Mesenchymal stem cell (in vitro differentiated cells and primary cell): Measurements from ENCODE around the gene CCDC184.

Experiments
- DNase-seq: peaks from one replicate; pipeline ENCODE4 v3.0.0-alpha.2; 2013
- H2AFZ ChIP-seq: one replicate; pipeline ENCODE4 v1.6.1; 2013; ENCODE audit warnings: low read depth, mild to moderate bottlenecking, control low read depth, inconsistent platforms, low read length, moderate library complexity
- H2AK5ac ChIP-seq: 2 replicates; pipeline ENCODE4 v1.6.1; 2013; ENCODE audit warnings: low read length, moderate library complexity, mild to moderate bottlenecking, inconsistent platforms; ENCODE audit not compliant: severe bottlenecking
- H2BK120ac ChIP-seq: one replicate; pipeline ENCODE4 v1.6.1; 2013; ENCODE audit warnings: low read depth, mild to moderate bottlenecking, inconsistent platforms, low read length, moderate library complexity
- H2BK12ac ChIP-seq, 2 experiments: one replicate each; pipeline ENCODE4 v1.6.1; 2013; ENCODE audit warnings: inconsistent platforms in 2 of 2, low read length in 2 of 2, mild to moderate bottlenecking in 2 of 2, moderate library complexity in 2 of 2, control low read depth in 1 of 2
- H2BK15ac ChIP-seq: one replicate; pipeline ENCODE4 v1.6.1; 2013; ENCODE audit warnings: mild to moderate bottlenecking, low read depth, inconsistent platforms; ENCODE audit not compliant: poor library complexity, severe bottlenecking
- H2BK5ac ChIP-seq: 2 replicates; pipeline ENCODE4 v1.6.1; 2013; ENCODE audit warnings: low read depth, mild to moderate bottlenecking, low read length, control low read depth, inconsistent platforms; ENCODE audit not compliant: poor library complexity, severe bottlenecking
- H3K14ac ChIP-seq, 2 experiments: one replicate each; pipeline ENCODE4 v1.6.1; 2013; ENCODE audit warnings: inconsistent platforms in 2 of 2, low read length in 2 of 2, control low read depth in 1 of 2, mild to moderate bottlenecking in 1 of 2, moderate library complexity in 1 of 2
- H3K18ac ChIP-seq, 2 experiments: one replicate each; pipeline ENCODE4 v1.6.1; 2013; ENCODE audit warnings: inconsistent platforms in 2 of 2, low read length in 2 of 2, control low read depth in 1 of 2, low read depth in 1 of 2, mild to moderate bottlenecking in 1 of 2
- H3K23ac ChIP-seq, 2 experiments: one replicate each; pipeline ENCODE4 v1.6.1; 2013; ENCODE audit warnings: inconsistent platforms in 2 of 2, low read length in 2 of 2, mild to moderate bottlenecking in 2 of 2, moderate library complexity in 2 of 2, control low read depth in 1 of 2
- H3K27ac ChIP-seq: 2 replicates; pipeline ENCODE4 v1.5.1; 2013; ENCODE audit warnings: mild to moderate bottlenecking, moderate library complexity, low read length, control low read depth, inconsistent platforms; ENCODE audit not compliant: poor library complexity, severe bottlenecking
- H3K27me3 ChIP-seq, 2 experiments: 2 replicates each; pipeline versions ENCODE4 v1.6.1 to v1.7.0; 2013; ENCODE audit warnings: low read length in 2 of 2, mild to moderate bottlenecking in 2 of 2, moderate library complexity in 2 of 2, control low read depth in 1 of 2, inconsistent platforms in 1 of 2; ENCODE audit not compliant: control insufficient read depth in 1 of 2, insufficient read depth in 1 of 2
- H3K36me3 ChIP-seq, 2 experiments: 2 replicates each; pipeline versions ENCODE4 v1.6.1 to v1.7.0; 2013; ENCODE audit warnings: low read length in 2 of 2, control low read depth in 1 of 2, inconsistent platforms in 1 of 2, low read depth in 1 of 2, mild to moderate bottlenecking in 1 of 2; ENCODE audit not compliant: insufficient read depth in 2 of 2, control insufficient read depth in 1 of 2
- H3K4ac ChIP-seq, 2 experiments: one replicate each; pipeline ENCODE4 v1.6.1; 2013; ENCODE audit warnings: inconsistent platforms in 2 of 2, low read length in 2 of 2, mild to moderate bottlenecking in 2 of 2, moderate library complexity in 2 of 2, control low read depth in 1 of 2, low read depth in 1 of 2
- H3K4me1 ChIP-seq: 2 replicates; pipeline ENCODE4 v1.6.1; 2013; ENCODE audit warnings: low read depth, low read length, control low read depth; ENCODE audit not compliant: control insufficient read depth, insufficient read depth
- H3K4me2 ChIP-seq: 2 replicates; pipeline ENCODE4 v1.6.1; 2013; ENCODE audit warnings: low read length, mild to moderate bottlenecking, inconsistent platforms; ENCODE audit not compliant: poor library complexity, severe bottlenecking
- H3K4me3 ChIP-seq, 2 experiments: 2 replicates each; pipeline versions ENCODE4 v1.5.1 to v1.7.0; 2013; ENCODE audit warnings: low read length in 2 of 2, mild to moderate bottlenecking in 2 of 2, control low read depth in 1 of 2, low read depth in 1 of 2; ENCODE audit not compliant: insufficient read depth in 1 of 2
- H3K79me1 ChIP-seq: replicated peaks from 2 replicates; pipeline ENCODE4 v1.6.1; 2013; ENCODE audit warnings: mild to moderate bottlenecking, control low read depth, low read length, inconsistent platforms; ENCODE audit not compliant: poor library complexity, severe bottlenecking
- H3K9ac ChIP-seq: 2 replicates; pipeline ENCODE4 v1.7.0; 2013; ENCODE audit warnings: mild to moderate bottlenecking, low read length, moderate library complexity
- H3K9me3 ChIP-seq: 2 replicates; pipeline ENCODE4 v1.7.0; 2013; ENCODE audit warnings: mild to moderate bottlenecking, low read length; ENCODE audit not compliant: control insufficient read depth
- H4K8ac ChIP-seq: one replicate; pipeline ENCODE4 v1.6.1; 2013; ENCODE audit warnings: inconsistent platforms, mild to moderate bottlenecking, low read length, moderate library complexity
- H4K91ac ChIP-seq: one replicate; pipeline ENCODE4 v1.6.1; 2013; ENCODE audit warnings: mild to moderate bottlenecking, low read length, inconsistent platforms
- WGBS: methylation state at CpG from one replicate; pipeline ENCODE4 v1.1.7; 2013; ENCODE audit warnings: mixed read lengths; 5-methylcytosine and 5-hydroxymethylcytosine counted together

CCDC184 gene

DNA sequence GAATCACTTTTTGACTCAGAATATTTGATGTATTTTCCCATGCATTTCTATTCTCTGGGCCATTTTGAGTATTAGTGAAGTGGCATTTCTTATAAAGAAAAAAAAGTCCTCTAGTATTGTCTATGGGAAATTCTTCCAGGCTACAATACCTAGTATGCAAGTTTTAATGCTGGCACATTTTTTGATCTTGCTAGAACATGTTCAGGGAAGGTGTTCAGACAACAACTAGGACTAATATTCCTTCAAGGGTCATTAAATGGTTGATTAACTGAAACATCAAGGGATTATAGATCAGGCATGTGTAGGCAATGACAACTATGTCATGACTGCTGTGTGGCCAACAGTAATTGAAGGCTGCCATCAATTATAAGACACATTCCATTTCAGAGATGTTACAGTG lies 7.7 kb downstream of the CCDC184 start:
- no peaks in the 10 kb centered on the region for H3K9me3 ChIP-seq
- H3K23ac ChIP-seq = no peak overlapping the region
- H3K36me3 ChIP-seq = no peaks in the 10 kb centered on the region
- H4K91ac ChIP-seq = no peak overlapping the region
- H2BK15ac ChIP-seq = no peak overlapping the region
- no peaks in the 10 kb centered on the region for H3K4me1 ChIP-seq
- no peak overlapping the region for H2BK120ac ChIP-seq
- no peak overlapping the region for H2AFZ ChIP-seq
- peaks cover 4 to 40% of the 10 kb centered on the region in 2 experiments for H3K27me3 ChIP-seq
- H3K18ac ChIP-seq = no peak overlapping the region
- H3K14ac ChIP-seq = no peak overlapping the region
- H3K4me2 ChIP-seq = no peak overlapping the region
- no peak overlapping the region for H4K8ac ChIP-seq
- H3K27ac ChIP-seq = no peak overlapping the region
- no peak overlapping the region for H3K4me3 ChIP-seq
- H2AK5ac ChIP-seq = no peak overlapping the region
- H2BK12ac ChIP-seq = no peak overlapping the region
- no peaks in the 10 kb centered on the region for H3K79me1 ChIP-seq
- DNase-seq = no peak
- no peak overlapping the region for H2BK5ac ChIP-seq
- H3K4ac ChIP-seq = no peak overlapping the region
- H3K9ac ChIP-seq = no peak overlapping the region

DNA sequence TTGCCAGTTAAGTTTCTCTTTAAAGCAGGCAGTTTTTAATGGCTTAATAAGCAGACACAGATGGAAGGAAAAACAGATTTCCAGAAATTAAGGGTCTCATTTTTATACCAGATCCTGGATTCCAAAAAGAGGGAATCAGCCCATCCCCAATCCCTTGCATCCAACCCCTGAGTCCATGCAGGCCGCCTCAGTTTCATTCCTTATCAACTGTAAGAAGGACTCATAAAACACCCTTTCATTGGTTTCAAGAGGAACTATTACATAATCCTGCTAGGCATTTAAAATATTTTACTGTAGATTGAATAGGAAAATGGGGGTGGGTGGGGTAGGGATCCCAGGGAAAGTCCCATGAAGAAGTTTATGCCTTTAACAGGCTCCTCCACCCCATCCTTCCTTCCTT lies 9.4 kb downstream of the CCDC184 start:
- Histone ChIP-seq H2BK5ac (no peak overlapping the region), H3K79me1 (no peaks in the 10 kb centered on the region), H3K9ac (no peak overlapping the region), H3K14ac (no peak overlapping the region), H3K4me1 (no peaks in the 10 kb centered on the region), H4K91ac (no peak overlapping the region), H4K8ac (no peak overlapping the region), H3K4me2 (no peak overlapping the region), H2BK12ac (no peak overlapping the region), H2AFZ (no peak overlapping the region), H2BK15ac (no peak overlapping the region), H2BK120ac (no peak overlapping the region), H3K9me3 (no peaks in the 10 kb centered on the region), H3K4ac (no peak overlapping the region), H3K27ac (no peak overlapping the region), H3K27me3 (peaks cover 0 to 32% of the 10 kb centered on the region in 2 experiments), H2AK5ac (no peak overlapping the region), H3K36me3 (no peaks in the 10 kb centered on the region), H3K23ac (no peak overlapping the region), H3K18ac (no peak overlapping the region), H3K4me3 (no peak overlapping the region)
- WGBS = no CpG with 5 or more reads among the region's 1 CpG
- DNase-seq = no peak

DNA sequence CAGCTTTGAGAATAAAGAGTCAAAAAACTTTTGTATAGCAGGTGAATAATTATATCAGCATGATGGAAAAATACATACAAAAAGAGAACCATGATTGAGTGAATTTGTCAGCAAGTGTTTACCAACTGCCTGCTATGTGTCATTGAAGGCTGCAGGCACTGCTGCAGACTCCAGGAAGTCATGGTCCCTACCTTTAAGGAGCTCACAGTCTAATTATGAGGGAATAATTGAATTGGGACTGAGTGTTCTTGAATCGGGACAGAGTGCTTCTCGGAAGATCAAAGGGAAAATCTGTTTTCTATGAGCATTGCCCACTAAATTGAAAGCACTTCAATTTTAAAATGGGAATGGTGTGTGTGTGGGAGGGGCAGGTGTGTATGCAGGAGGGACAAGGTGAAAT lies 10.2 kb downstream of the CCDC184 start:
- Histone ChIP-seq H3K14ac (no peak overlapping the region), H2BK12ac (no peak overlapping the region), H2AK5ac (no peak overlapping the region), H3K4ac (no peak overlapping the region), H3K27me3 (peaks cover 0 to 32% of the 10 kb centered on the region in 2 experiments), H3K23ac (no peak overlapping the region), H3K4me3 (no peak overlapping the region), H3K36me3 (no peaks in the 10 kb centered on the region), H4K8ac (no peak overlapping the region), H2AFZ (no peak overlapping the region), H3K4me2 (no peak overlapping the region), H2BK5ac (no peak overlapping the region), H3K79me1 (no peaks in the 10 kb centered on the region), H4K91ac (no peak overlapping the region), H3K27ac (no peak overlapping the region), H3K9ac (no peak overlapping the region), H2BK15ac (no peak overlapping the region), H2BK120ac (no peak overlapping the region), H3K4me1 (no peaks in the 10 kb centered on the region), H3K9me3 (no peaks in the 10 kb centered on the region), H3K18ac (no peak overlapping the region)
- DNase-seq = no peak
- WGBS = 82% methylated on average over 2 of the region's 2 CpGs

DNA sequence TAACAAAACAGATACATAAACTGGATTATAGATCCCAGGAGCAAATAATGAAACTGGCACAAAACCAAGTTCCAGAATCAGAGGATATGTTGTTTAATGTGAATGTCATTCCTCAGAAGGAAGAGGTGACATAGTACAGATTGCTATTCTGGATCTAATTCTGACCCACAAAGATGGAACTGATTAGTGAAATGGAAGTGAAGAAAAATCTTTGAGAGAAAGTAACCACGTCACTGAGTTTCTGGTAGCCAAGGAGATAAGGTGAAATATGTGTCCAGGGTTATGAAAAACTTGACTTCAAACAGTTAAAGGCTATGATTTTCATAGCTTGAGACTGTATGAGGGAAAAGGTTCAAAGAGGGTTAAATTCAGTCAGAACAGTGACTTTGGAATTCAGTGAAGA lies 11.4 kb downstream of the CCDC184 start:
- H3K79me1 ChIP-seq = no peaks in the 10 kb centered on the region
- H3K4ac ChIP-seq = no peak overlapping the region
- no peak overlapping the region for H3K27ac ChIP-seq
- no peak overlapping the region for H2BK120ac ChIP-seq
- H3K9ac ChIP-seq = peak overlapping the region; percentile 69
- H3K14ac ChIP-seq = no peak overlapping the region
- H2BK15ac ChIP-seq = no peak overlapping the region
- no peaks in the 10 kb centered on the region for H3K4me1 ChIP-seq
- H4K91ac ChIP-seq = no peak overlapping the region
- H2BK12ac ChIP-seq = no peak overlapping the region
- H3K27me3 ChIP-seq = peaks cover 0 to 32% of the 10 kb centered on the region in 2 experiments
- H3K18ac ChIP-seq = no peak overlapping the region
- no peak overlapping the region for H2AFZ ChIP-seq
- DNase-seq = peak; percentile 54
- peak overlapping the region in 1 of 2 experiments; percentile 20 for H3K4me3 ChIP-seq
- H3K4me2 ChIP-seq = no peak overlapping the region
- no peak overlapping the region for H2BK5ac ChIP-seq
- no peaks in the 10 kb centered on the region for H3K9me3 ChIP-seq
- H4K8ac ChIP-seq = no peak overlapping the region
- H3K36me3 ChIP-seq = no peaks in the 10 kb centered on the region
- H2AK5ac ChIP-seq = no peak overlapping the region
- no peak overlapping the region for H3K23ac ChIP-seq
- WGBS = 26% methylated on average over 1 of the region's 1 CpG
